Gastrocnemius medialis (tissue), 4 donors: ENCODE measurements around the gene ARSB.

ENCODE experiments used
- CTCF ChIP-seq, 5 experiments: fragments of 450-650 bp in 3 of 5; fragments of 200-600 bp in 2 of 5; sonication (generic) in 2 of 5; IDR thresholded peaks in 4 of 5; conservative IDR thresholded peaks in 1 of 5; 1 replicate in 4 of 5; 2 replicates in 1 of 5; pipeline ENCODE4 v1.5.1; 2016 to 2019; ENCODE audit warnings: antibody characterized with exemption in 5 of 5, mild to moderate bottlenecking in 3 of 5, moderate library complexity in 3 of 5
- POLR2A ChIP-seq, 2 donors: fragments of 450-650 bp; IDR thresholded peaks; one replicate each; pipeline ENCODE4 v1.6.1; 2017; ENCODE audit warnings: antibody characterized with exemption in 2 of 2, mild to moderate bottlenecking in 2 of 2, moderate library complexity in 2 of 2

- TF ChIP-seq CTCF (IDR thresholded peaks at IDR 0.05 in 4 of 5, conservative IDR thresholded peaks at IDR 0.05 in 1 of 5) (no peak), POLR2A (IDR thresholded peaks at IDR 0.05) (no peak)
These were observed 250.8 kb downstream of the ARSB start for GRCh38 chr5:78734094-78734845.
